Measurements from ENCODE around the gene FOXN3. TPM values are rescaled to one million over a fixed set of nuclear protein-coding genes. Genes with fewer than 3 reads are reported as not detected.
A peak's percentile ranks its signal among the peaks of the same experiment; 100 is the strongest.

Gene FOXN3
- total and polyA plus RNA-seq, 8 donors, result 43.5 to 80.7 (median 49.1) TPM

DNA sequence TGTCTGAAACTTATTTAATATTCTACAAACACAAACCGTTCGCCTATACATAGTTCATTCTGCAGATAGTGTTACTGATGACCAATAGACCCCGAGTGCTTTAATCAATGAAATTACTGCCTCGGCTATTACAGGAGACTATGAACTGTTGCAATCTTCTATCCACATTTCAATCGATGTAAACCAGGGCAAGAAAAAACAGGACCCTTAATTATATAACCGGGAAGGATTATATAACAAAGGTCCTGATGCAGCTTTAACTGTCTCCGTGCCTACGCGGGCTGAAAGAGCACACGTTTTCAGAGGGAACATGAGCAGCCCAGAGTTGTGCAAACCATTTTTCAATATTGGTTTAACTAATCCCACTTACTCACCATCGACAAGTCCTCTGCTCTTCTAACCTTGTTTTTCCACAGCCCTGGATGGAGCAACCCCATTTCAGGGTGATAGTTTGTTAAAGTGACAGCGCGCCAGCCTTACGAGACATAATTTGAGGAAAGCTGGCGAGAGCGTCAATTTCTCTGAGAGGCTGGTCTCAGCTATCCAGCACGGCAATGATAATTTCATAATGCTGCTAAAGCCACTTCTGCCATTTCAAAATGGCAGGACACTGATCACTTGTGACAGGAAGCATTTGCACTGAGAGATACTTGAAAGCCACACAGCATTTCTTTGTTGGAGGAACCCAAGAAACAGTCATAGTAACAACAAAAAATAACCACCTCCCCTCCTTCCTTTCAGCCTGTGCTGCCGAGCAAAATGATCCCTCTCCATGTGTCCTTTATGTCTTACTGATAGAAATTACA, 184.6 kb downstream of the FOXN3 start:
- Histone ChIP-seq H3K4me3 (no peak overlapping the region), H3K36me3 (no peaks in the 10 kb centered on the region), H3K9me3 (no peaks in the 10 kb centered on the region), H3K4me1 (peaks cover 0 to 8% of the 10 kb centered on the region in 2 donors), H3K27ac (no peak overlapping the region), H3K27me3 (no peaks in the 10 kb centered on the region)
- no peak for ATAC-seq
- intact Hi-C loops (cut with DNase I), result no loop called here
- TF ChIP-seq, protein P1, sequence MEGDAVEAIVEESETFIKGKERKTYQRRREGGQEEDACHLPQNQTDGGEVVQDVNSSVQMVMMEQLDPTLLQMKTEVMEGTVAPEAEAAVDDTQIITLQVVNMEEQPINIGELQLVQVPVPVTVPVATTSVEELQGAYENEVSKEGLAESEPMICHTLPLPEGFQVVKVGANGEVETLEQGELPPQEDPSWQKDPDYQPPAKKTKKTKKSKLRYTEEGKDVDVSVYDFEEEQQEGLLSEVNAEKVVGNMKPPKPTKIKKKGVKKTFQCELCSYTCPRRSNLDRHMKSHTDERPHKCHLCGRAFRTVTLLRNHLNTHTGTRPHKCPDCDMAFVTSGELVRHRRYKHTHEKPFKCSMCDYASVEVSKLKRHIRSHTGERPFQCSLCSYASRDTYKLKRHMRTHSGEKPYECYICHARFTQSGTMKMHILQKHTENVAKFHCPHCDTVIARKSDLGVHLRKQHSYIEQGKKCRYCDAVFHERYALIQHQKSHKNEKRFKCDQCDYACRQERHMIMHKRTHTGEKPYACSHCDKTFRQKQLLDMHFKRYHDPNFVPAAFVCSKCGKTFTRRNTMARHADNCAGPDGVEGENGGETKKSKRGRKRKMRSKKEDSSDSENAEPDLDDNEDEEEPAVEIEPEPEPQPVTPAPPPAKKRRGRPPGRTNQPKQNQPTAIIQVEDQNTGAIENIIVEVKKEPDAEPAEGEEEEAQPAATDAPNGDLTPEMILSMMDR (IDR thresholded peaks at IDR 0.05), result no peak
- no peak for DNase-seq

DNA sequence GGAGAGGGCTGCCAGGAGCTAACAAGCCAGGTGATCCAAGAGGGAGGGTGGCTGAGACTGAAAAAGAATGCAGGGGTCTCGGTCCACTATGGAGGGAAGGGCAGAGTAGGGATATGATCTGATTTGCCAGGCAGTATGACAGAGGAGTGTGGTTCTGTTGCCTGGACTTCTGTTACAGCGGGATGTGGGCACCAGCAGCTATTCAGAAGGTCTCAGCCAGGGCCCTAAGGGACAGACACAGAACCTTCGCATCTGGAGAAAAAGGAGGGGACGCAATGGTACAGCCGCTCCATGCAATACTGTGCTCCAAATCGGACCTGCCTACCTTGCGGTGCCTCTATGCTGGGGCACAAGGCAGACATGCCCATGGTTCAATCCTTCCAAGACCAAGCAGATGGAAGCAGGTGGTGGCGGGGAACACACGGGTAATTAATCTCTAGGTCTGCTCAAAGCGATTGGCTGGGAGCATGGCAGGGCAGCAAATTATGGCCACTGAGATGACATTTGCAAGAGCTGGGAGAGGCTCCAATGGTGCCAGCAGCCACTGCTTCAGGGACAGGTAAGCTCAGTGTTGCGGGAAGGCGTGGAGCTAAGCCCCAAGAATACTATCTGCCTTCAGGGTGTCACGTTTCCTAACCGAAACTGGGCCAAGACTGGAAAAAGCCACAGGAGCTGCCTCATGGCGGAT, 185.5 kb downstream of the FOXN3 start:
- Histone ChIP-seq H3K27me3 (no peaks in the 10 kb centered on the region), H3K4me3 (no peak overlapping the region), H3K9me3 (no peaks in the 10 kb centered on the region), H3K36me3 (no peaks in the 10 kb centered on the region), H3K27ac (no peak overlapping the region), H3K4me1 (peaks cover 0 to 8% of the 10 kb centered on the region in 2 donors)
- DNase-seq, result no peak
- intact Hi-C loops (cut with DNase I), result no loop called here
- TF ChIP-seq, protein P1 (IDR thresholded peaks at IDR 0.05), result no peak
- no peak for ATAC-seq

DNA sequence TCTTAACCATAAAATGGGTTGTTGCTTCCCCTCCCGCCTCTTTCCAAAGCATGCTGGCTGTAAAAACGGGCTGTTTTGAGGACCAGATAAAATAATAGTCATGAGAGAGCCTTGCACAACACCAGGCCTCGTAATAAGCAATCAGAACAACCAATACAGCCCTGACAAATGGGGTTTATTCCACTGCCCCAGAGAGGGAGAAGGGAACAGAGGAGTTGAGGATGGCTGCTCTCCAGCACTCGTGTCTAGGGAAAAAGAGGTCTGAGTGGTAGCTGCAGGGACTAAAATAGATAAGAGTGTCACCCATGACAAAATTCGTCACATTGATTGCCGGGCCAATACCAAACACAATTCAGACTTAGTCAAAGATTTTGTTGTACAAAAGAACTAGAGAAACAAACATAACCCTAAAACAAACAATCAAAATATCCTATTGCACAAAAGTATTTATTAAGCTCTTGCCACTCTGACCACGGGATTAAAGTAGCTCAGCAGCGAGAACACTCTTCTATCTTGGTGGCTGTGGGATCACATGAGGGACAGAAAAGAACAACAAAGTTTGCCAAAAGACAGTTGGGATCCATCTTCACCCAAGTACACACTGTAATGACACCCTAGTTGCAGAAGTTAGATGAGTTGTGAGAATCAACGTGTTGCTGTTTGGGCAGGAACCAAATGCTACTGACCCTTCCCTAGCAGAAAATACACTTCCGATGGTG, 188.0 kb downstream of the FOXN3 start:
- H3K9me3 ChIP-seq, result no peaks in the 10 kb centered on the region
- no peak overlapping the region for H3K4me3 ChIP-seq
- no peak for DNase-seq
- TF ChIP-seq, protein P1 (IDR thresholded peaks at IDR 0.05), result no peak
- peak; percentile 51 for ATAC-seq
- intact Hi-C loops (cut with DNase I), result no loop called here
- H3K36me3 ChIP-seq, result no peaks in the 10 kb centered on the region
- peaks cover 0 to 8% of the 10 kb centered on the region in 2 donors for H3K4me1 ChIP-seq
- H3K27me3 ChIP-seq, result no peaks in the 10 kb centered on the region
- no peak overlapping the region for H3K27ac ChIP-seq

DNA sequence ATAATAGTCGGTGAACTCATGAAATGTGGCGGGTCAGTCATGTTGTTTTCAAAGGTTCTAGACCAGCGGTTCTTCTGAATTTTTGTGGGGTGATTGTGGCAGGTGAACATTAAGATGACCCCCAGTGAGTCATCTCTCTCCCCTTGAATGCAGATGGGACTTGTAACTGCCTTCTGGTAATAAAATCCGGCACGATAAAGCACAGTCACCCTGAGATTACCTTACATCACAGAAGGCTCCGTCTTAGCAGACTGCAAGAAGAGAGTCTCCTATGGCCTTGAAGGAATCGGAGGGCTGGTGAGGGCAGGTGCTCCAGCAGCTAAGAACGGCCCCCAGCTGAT, 189.6 kb downstream of the FOXN3 start:
- TF ChIP-seq, protein P1 (IDR thresholded peaks at IDR 0.05), result no peak
- intact Hi-C loops (cut with DNase I), result no loop called here
- peaks cover 0 to 8% of the 10 kb centered on the region in 2 donors for H3K4me1 ChIP-seq
- no peaks in the 10 kb centered on the region for H3K27me3 ChIP-seq
- no peaks in the 10 kb centered on the region for H3K9me3 ChIP-seq
- ATAC-seq (no peak), DNase-seq (no peak)
- no peak overlapping the region for H3K27ac ChIP-seq
- no peak overlapping the region for H3K4me3 ChIP-seq
- no peaks in the 10 kb centered on the region for H3K36me3 ChIP-seq

Data from left lung (tissue), 10 donors.